ENCODE results near the gene VRK1. TPM values are rescaled to one million over a fixed set of nuclear protein-coding genes. Genes with fewer than 3 reads are reported as not detected.

Gene VRK1
- total RNA-seq, 1 donor from 2014 or later: 126 TPM

- H3K9me3 Mint-ChIP-seq: peaks cover 13% of the 10 kb centered on the region
- no peak for TF ChIP-seq EZH2phosphoT487 (IDR thresholded peaks at IDR 0.05)
- TF ChIP-seq CTCF (IDR thresholded peaks at IDR 0.05): no peak
- no peak for TF ChIP-seq EZH2 (IDR thresholded peaks at IDR 0.05)
Observed at GRCh38 chr14:96821501-96821900, 24.3 kb downstream of the VRK1 start.

GRCh38 chr14:96823652-96824051 is 26.5 kb downstream of the VRK1 start:
- TF ChIP-seq EZH2 (IDR thresholded peaks at IDR 0.05) (no peak), EZH2phosphoT487 (IDR thresholded peaks at IDR 0.05) (no peak), CTCF (IDR thresholded peaks at IDR 0.05) (no peak)
- Histone ChIP-seq H3K36me3 (no peaks in the 10 kb centered on the region), H3K9me3 (ENCODE audit: low read depth) (no peaks in the 10 kb centered on the region), H3K4me2 (no peak overlapping the region), H3K27ac (no peak overlapping the region), H2AFZ (replicated peaks) (no peak overlapping the region), H3K4me3 (no peak overlapping the region), H4K20me1 (ENCODE audit: low read depth) (peaks cover 29% of the 10 kb centered on the region), H3F3A (ENCODE audit: low read depth) (no peaks in the 10 kb centered on the region), H3K27me3 (no peaks in the 10 kb centered on the region), H3K4me1 (peaks cover 20% of the 10 kb centered on the region), H3K79me2 (ENCODE audit: low read depth) (peaks cover 100% of the 10 kb centered on the region), H3K9ac (no peak overlapping the region)
- H3K27ac Mint-ChIP-seq: no peak overlapping the region
- H3K36me3 Mint-ChIP-seq: peaks cover 23% of the 10 kb centered on the region
- no peaks in the 10 kb centered on the region for H3K27me3 Mint-ChIP-seq (ENCODE audit: insufficient read depth, low read depth)
- DNase-seq (ENCODE audit: low spot score): no peak
- peaks cover 16% of the 10 kb centered on the region for H3K9me3 Mint-ChIP-seq
- no peak overlapping the region for H3K4me3 Mint-ChIP-seq
- peaks cover 4% of the 10 kb centered on the region for H3K4me1 Mint-ChIP-seq

More at GRCh38 chr14:96821501-96821900, 24.3 kb downstream of the VRK1 start:
- Histone ChIP-seq H3F3A (ENCODE audit: low read depth) (no peaks in the 10 kb centered on the region), H3K9ac (no peak overlapping the region), H3K27ac (no peak overlapping the region), H2AFZ (replicated peaks) (no peak overlapping the region), H3K27me3 (no peaks in the 10 kb centered on the region), H3K4me3 (no peak overlapping the region), H3K4me2 (no peak overlapping the region), H3K79me2 (ENCODE audit: low read depth) (peaks cover 100% of the 10 kb centered on the region), H3K4me1 (peaks cover 13% of the 10 kb centered on the region), H4K20me1 (ENCODE audit: low read depth) (peaks cover 42% of the 10 kb centered on the region), H3K9me3 (ENCODE audit: low read depth) (no peaks in the 10 kb centered on the region), H3K36me3 (no peaks in the 10 kb centered on the region)
- Mint-ChIP-seq H3K4me1 (no peaks in the 10 kb centered on the region), H3K4me3 (no peak overlapping the region), H3K36me3 (peaks cover 19% of the 10 kb centered on the region), H3K27ac (no peak overlapping the region), H3K27me3 (ENCODE audit: insufficient read depth, low read depth) (no peaks in the 10 kb centered on the region)
- DNase-seq (ENCODE audit: low spot score): no peak

- Histone ChIP-seq H3K9me3 (ENCODE audit: low read depth) (no peaks in the 10 kb centered on the region), H3K4me1 (peaks cover 20% of the 10 kb centered on the region), H3F3A (ENCODE audit: low read depth) (no peaks in the 10 kb centered on the region), H3K9ac (no peak overlapping the region), H3K4me3 (no peak overlapping the region), H3K36me3 (no peaks in the 10 kb centered on the region), H4K20me1 (ENCODE audit: low read depth) (peaks cover 29% of the 10 kb centered on the region), H2AFZ (replicated peaks) (no peak overlapping the region), H3K27ac (no peak overlapping the region), H3K79me2 (ENCODE audit: low read depth) (peaks cover 100% of the 10 kb centered on the region), H3K4me2 (no peak overlapping the region), H3K27me3 (no peaks in the 10 kb centered on the region)
- Mint-ChIP-seq H3K9me3 (peaks cover 14% of the 10 kb centered on the region), H3K4me3 (no peak overlapping the region), H3K4me1 (peaks cover 4% of the 10 kb centered on the region), H3K36me3 (peaks cover 20% of the 10 kb centered on the region), H3K27me3 (ENCODE audit: insufficient read depth, low read depth) (no peaks in the 10 kb centered on the region), H3K27ac (no peak overlapping the region)
- no peak for TF ChIP-seq EZH2phosphoT487 (IDR thresholded peaks at IDR 0.05)
- no peak for TF ChIP-seq EZH2 (IDR thresholded peaks at IDR 0.05)
- TF ChIP-seq CTCF (IDR thresholded peaks at IDR 0.05): no peak
- no peak for DNase-seq (ENCODE audit: low spot score)
Observed at GRCh38 chr14:96824283-96824682, 27.1 kb downstream of the VRK1 start.

Measured in neural progenitor cell (in vitro differentiated cells).